IMR-90 (cell line): ENCODE data around the gene WLS.
"Not testable (repeated sequence)": the region's sequence is repeated elsewhere in the genome, so short reads cannot be mapped to it uniquely, and the experiment has no call there.

ENCODE experiments used
- BHLHE40 ChIP-seq: fragments of 150-350 bp; IDR thresholded peaks from 2 replicates; pipeline ENCODE4 v1.6.1; 2016; ENCODE audit warnings: mild to moderate bottlenecking, low read depth, low read length
- CEBPB ChIP-seq: IDR thresholded peaks from 2 replicates; pipeline ENCODE4 v1.6.1; 2012; ENCODE audit warnings: low read depth, low read length, improper control_type of control experiment
- CHD1 ChIP-seq: IDR thresholded peaks from 2 replicates; pipeline ENCODE4 v1.6.1; 2012; ENCODE audit warnings: low read depth, low read length, improper control_type of control experiment
- CTCF ChIP-seq: conservative IDR thresholded peaks from 2 replicates; pipeline ENCODE4 v1.5.1; 2012; ENCODE audit warnings: mild to moderate bottlenecking, low read depth, low read length, improper control_type of control experiment
- ELK1 ChIP-seq: fragments of 150-350 bp; IDR thresholded peaks from 2 replicates; pipeline ENCODE4 v1.6.1; 2016; ENCODE audit warnings: low read depth, mild to moderate bottlenecking, low read length, moderate library complexity, borderline replicate concordance
- FOS ChIP-seq: fragments of 150-350 bp; IDR thresholded peaks from 2 replicates; pipeline ENCODE4 v1.6.1; 2016; ENCODE audit warnings: low read depth, low read length
- MAFK ChIP-seq: IDR thresholded peaks from 2 replicates; pipeline ENCODE4 v1.6.1; 2012; ENCODE audit warnings: low read depth, low read length, improper control_type of control experiment
- MAZ ChIP-seq: IDR thresholded peaks from 2 replicates; pipeline ENCODE4 v1.6.1; 2012; ENCODE audit warnings: low read depth, mild to moderate bottlenecking, low read length, improper control_type of control experiment, moderate library complexity, borderline replicate concordance
- MXI1 ChIP-seq: IDR thresholded peaks from 2 replicates; pipeline ENCODE4 v1.6.1; 2012; ENCODE audit warnings: low read depth, mild to moderate bottlenecking, low read length, moderate library complexity, borderline replicate concordance
- POLR2A ChIP-seq: IDR thresholded peaks from 2 replicates; pipeline ENCODE4 v1.6.1; 2012; ENCODE audit warnings: mild to moderate bottlenecking, low read depth, low read length
- RAD21 ChIP-seq: IDR thresholded peaks from 2 replicates; pipeline ENCODE4 v1.6.1; 2012; ENCODE audit warnings: low read length, improper control_type of control experiment
- RCOR1 ChIP-seq: IDR thresholded peaks from 2 replicates; pipeline ENCODE4 v1.6.1; 2012; ENCODE audit warnings: mild to moderate bottlenecking, low read length, improper control_type of control experiment; ENCODE audit not compliant: insufficient replicate concordance
- SMC3 ChIP-seq: fragments of 150-350 bp; IDR thresholded peaks from 2 replicates; pipeline ENCODE4 v1.6.1; 2016; ENCODE audit warnings: low read depth, mild to moderate bottlenecking, antibody characterized with exemption, low read length, moderate library complexity
- USF2 ChIP-seq: fragments of 150-350 bp; IDR thresholded peaks from 2 replicates; pipeline ENCODE4 v1.6.1; 2017; ENCODE audit warnings: mild to moderate bottlenecking, antibody characterized with exemption, low read length, low read depth

GRCh38 chr1:68171795-68172194, 60.5 kb downstream of the WLS start:
- TF ChIP-seq CTCF, CHD1, MXI1, RCOR1, POLR2A, USF2, FOS, SMC3, RAD21, CEBPB, MAFK, MAZ, BHLHE40, ELK1: not testable (repeated sequence)
